Pancreas (tissue), 10 donors: ENCODE measurements around the gene DCAF16. TPM values are rescaled to one million over a fixed set of nuclear protein-coding genes. Genes with fewer than 3 reads are reported as not detected.
A peak's percentile ranks its signal among the peaks of the same experiment; 100 is the strongest.

ENCODE experiments used
- ATAC-seq, 4 donors: fragments of 200-7000 bp; cut with Tn5 transposase; one replicate each; pipeline versions ENCODE4 v1.8.0 to v1.9.1; 2020; ENCODE audit warnings: mild to moderate bottlenecking in 4 of 4, moderate library complexity in 4 of 4
- DNase-seq, 6 donors: peaks; one replicate each; pipeline ENCODE4 v3.0.0-alpha.2; 2020
- FAIRE-seq: peaks from 2 replicates; lab custom pipeline; 2012; peaks lifted over from hg19 to GRCh38; lab: Jason Lieb, UNC
- H3K27ac ChIP-seq, 4 donors: fragments of 200-600 bp; sonication (generic); 1 replicate in 3 of 4; 2 replicates in 1 of 4; pipeline versions ENCODE4 v1.5.0 to v1.8.0; 2020
- H3K27me3 ChIP-seq, 4 donors: fragments of 200-600 bp; one replicate each; pipeline ENCODE4 v1.8.0; 2021
- H3K36me3 ChIP-seq, 3 donors: fragments of 200-600 bp; sonication (generic) in 1 of 3; one replicate each; pipeline versions ENCODE4 v1.5.0 to v1.8.0; 2020 to 2021
- H3K4me1 ChIP-seq, 3 donors: fragments of 200-600 bp; one replicate each; pipeline ENCODE4 v1.8.0; 2021
- H3K4me3 ChIP-seq, 4 donors: fragments of 200-600 bp; sonication (generic) in 2 of 4; one replicate each; pipeline versions ENCODE4 v1.5.0 to v1.8.0; 2020 to 2021
- H3K9me3 ChIP-seq, 4 donors: fragments of 200-600 bp; one replicate each; pipeline ENCODE4 v1.8.0; 2021
- whole genome bisulfite sequencing, 2 donors: extraction: QIAGEN DNeasy Blood & Tissue Kit; methylation state at CpG; one replicate each; pipeline ENCODE4 v1.1.7; 2013; 5-methylcytosine and 5-hydroxymethylcytosine counted together
- intact Hi-C, 3 donors: fragments of 100-400 bp; cut with DNase I; formaldehyde crosslinking; loops; one replicate each; pipeline versions ENCODE4 v1.11.1 to v1.14.2; 2022
- polyA plus RNA-seq, 2 donors: library from polyadenylated mRNA; stranded (reverse); fragments of 200-250 nt; gene quantifications; one replicate each; pipeline ENCODE4 v1.2.3, GENCODE V29; 2013
- total RNA-seq, 6 donors: library from RNA; stranded (reverse); fragmentation: NEBNext Ultra II Directional in 4 of 6; extraction: Animal tissue kit (Norgen Biotek cat#: 25700) in 4 of 6; gene quantifications; one replicate each; pipeline versions ENCODE4 v1.2.1 to v1.2.4, GENCODE V29; 2021 to 2023
- TF ChIP-seq, protein P1 (sequence below), 4 donors: fragments of 200-600 bp; sonication (generic) in 3 of 4; IDR thresholded peaks; one replicate each; pipeline versions ENCODE4 v1.5.0 to v1.8.0; 2021; ENCODE audit warnings: antibody characterized with exemption in 4 of 4
- donor health status: healthy with polysubstance abuse.
- donor health status: DM: no; HTN: no; CAD: no; lungs with moderate emphysema.
- donor health status: DM: no; HTN: no; CAD: no.
- donor health status: control.
- donor health status: control.
- donor health status: Bipolar disorder and iron deficiency.
- donor health status: DM: yes; HTN: yes; CAD: no.
- donor health status: DM: no; HTN: no; CAD: no.
- donor health status: DM: no; HTN: no; CAD: no.
- donor health status: DM: yes; HTN: yes; CAD: no.

Gene DCAF16
- total and polyA plus RNA-seq, 8 donors: 6.4 to 23.5 (median 13.9) TPM

- TF ChIP-seq, protein P1, sequence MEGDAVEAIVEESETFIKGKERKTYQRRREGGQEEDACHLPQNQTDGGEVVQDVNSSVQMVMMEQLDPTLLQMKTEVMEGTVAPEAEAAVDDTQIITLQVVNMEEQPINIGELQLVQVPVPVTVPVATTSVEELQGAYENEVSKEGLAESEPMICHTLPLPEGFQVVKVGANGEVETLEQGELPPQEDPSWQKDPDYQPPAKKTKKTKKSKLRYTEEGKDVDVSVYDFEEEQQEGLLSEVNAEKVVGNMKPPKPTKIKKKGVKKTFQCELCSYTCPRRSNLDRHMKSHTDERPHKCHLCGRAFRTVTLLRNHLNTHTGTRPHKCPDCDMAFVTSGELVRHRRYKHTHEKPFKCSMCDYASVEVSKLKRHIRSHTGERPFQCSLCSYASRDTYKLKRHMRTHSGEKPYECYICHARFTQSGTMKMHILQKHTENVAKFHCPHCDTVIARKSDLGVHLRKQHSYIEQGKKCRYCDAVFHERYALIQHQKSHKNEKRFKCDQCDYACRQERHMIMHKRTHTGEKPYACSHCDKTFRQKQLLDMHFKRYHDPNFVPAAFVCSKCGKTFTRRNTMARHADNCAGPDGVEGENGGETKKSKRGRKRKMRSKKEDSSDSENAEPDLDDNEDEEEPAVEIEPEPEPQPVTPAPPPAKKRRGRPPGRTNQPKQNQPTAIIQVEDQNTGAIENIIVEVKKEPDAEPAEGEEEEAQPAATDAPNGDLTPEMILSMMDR (IDR thresholded peaks at IDR 0.05): no peak
- Histone ChIP-seq H3K36me3 (no peaks in the 10 kb centered on the region), H3K27ac (no peak overlapping the region), H3K9me3 (no peaks in the 10 kb centered on the region), H3K4me3 (peak overlapping the region in 3 of 4 donors; percentile 11 to 40 (median 22)), H3K4me1 (no peaks in the 10 kb centered on the region), H3K27me3 (peaks cover 0 to 12% (median 0%) of the 10 kb centered on the region in 4 donors)
- WGBS, 2 donors: 2 to 3% methylated on average over 31 of the region's 31 CpGs
- no peak for FAIRE-seq
- ATAC-seq: peak in 3 of 4 donors; percentile 41 to 56 (median 55)
- DNase-seq: no peak
- intact Hi-C loops: no loop called here
Observed at GRCh38 chr4:17780501-17781299, 29.9 kb downstream of the DCAF16 start.

- Histone ChIP-seq H3K9me3 (no peaks in the 10 kb centered on the region), H3K27me3 (peaks cover 0 to 10% (median 0%) of the 10 kb centered on the region in 4 donors), H3K4me1 (no peaks in the 10 kb centered on the region), H3K27ac (no peak overlapping the region), H3K4me3 (no peak overlapping the region), H3K36me3 (no peaks in the 10 kb centered on the region)
- WGBS, 2 donors: 97 to 99% methylated on average over 3 of the region's 3 CpGs
- TF ChIP-seq, protein P1 (IDR thresholded peaks at IDR 0.05): no peak
- DNase-seq (no peak), ATAC-seq (no peak), FAIRE-seq (no peak)
- intact Hi-C loops: no loop called here
Observed at GRCh38 chr4:17778431-17778830, 32.1 kb downstream of the DCAF16 start.

DNA sequence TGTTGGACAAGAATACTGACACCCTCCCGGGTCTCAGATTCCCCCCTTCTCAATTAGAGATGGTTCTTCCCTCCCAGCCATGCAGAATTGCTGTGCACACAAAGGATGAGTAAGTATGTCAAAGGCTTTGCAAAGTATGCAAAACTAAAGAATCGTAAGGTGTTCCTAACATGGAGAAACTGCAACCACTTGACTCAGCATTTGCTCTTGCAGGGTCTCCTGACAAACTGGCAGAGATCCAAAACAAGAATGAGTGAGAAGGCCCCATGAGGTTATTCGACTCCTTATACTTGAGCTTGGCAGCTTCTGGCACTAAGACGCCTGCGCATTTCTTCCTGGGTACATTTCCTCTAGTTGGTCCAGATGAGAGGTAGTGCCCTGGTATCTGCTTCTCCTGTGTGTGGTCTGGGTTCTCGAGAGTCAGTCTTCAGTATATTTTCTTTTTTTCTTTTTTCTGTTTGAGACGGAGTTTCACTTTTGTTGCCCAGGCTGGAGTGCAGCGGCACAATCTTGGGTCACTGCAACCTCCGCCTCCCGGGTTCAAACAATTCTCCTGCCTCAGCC is 37.3 kb downstream of the DCAF16 start:
- no peak overlapping the region for H3K4me3 ChIP-seq
- 79 to 90% methylated on average over 10 of the region's 10 CpGs for WGBS, 2 donors
- no peak overlapping the region for H3K27ac ChIP-seq
- intact Hi-C loops: no loop called here
- no peak for DNase-seq
- TF ChIP-seq, protein P1 (IDR thresholded peaks at IDR 0.05): no peak
- no peak for ATAC-seq
- FAIRE-seq: no peak
- H3K27me3 ChIP-seq: no peaks in the 10 kb centered on the region
- H3K9me3 ChIP-seq: no peaks in the 10 kb centered on the region
- no peaks in the 10 kb centered on the region for H3K4me1 ChIP-seq
- no peaks in the 10 kb centered on the region for H3K36me3 ChIP-seq

DNA sequence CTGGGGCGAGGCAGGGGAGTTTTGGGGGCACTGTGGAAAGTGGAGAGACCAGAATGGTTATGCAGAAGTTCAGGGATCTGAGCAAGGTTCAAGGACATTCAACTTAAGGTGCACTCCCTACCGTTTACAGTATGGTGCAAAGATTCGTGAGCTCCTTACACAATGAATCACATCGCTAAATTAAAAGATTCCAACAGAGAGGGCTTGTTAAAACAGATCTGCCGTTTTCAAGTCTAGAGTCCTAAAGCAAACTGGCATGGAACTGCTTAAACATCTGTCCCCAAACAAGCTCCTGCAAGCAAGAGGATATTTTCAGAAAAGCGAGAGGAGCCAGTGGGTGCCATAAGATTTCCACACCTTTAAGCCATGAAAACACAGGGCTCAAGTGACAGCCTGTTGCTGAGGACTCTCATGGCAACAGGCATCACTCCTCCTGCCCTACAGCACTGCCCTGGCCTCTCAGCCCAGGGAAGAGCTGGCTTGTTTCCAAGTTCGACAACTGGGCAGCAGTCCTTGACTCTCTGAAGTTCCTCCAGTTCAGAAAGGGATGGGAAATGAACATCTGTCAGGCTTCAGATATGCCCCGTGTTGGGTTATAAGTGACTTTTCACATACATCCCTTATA is 39.2 kb downstream of the DCAF16 start:
- DNase-seq (no peak), FAIRE-seq (no peak), ATAC-seq (no peak)
- no peaks in the 10 kb centered on the region for H3K36me3 ChIP-seq
- H3K9me3 ChIP-seq: no peaks in the 10 kb centered on the region
- no peak overlapping the region for H3K4me3 ChIP-seq
- H3K27me3 ChIP-seq: no peaks in the 10 kb centered on the region
- no peaks in the 10 kb centered on the region for H3K4me1 ChIP-seq
- TF ChIP-seq, protein P1 (IDR thresholded peaks at IDR 0.05): no peak
- WGBS, 2 donors: 48 to 56% methylated on average over 8 of the region's 8 CpGs
- no peak overlapping the region for H3K27ac ChIP-seq
- intact Hi-C loops: no loop called here
